Fibroblast of lung (primary cell): Measurements from ENCODE around the gene SYTL3.

Experiments
- EZH2 ChIP-seq: IDR thresholded peaks from 2 replicates; pipeline ENCODE4 v1.5.1; 2012; ENCODE audit warnings: low read length, control low read depth, mild to moderate bottlenecking; ENCODE audit errors: missing control alignments
- TF ChIP-seq, protein P1 (sequence below), 2 donors: IDR thresholded peaks in 1 of 2; conservative IDR thresholded peaks in 1 of 2; 1 replicate in 1 of 2; 2 replicates in 1 of 2; pipeline ENCODE4 v1.5.1; 2011 to 2012; ENCODE audit warnings: low read length in 2 of 2, control low read depth in 1 of 2, inconsistent platforms in 1 of 2, low read depth in 1 of 2, mild to moderate bottlenecking in 1 of 2

DNA sequence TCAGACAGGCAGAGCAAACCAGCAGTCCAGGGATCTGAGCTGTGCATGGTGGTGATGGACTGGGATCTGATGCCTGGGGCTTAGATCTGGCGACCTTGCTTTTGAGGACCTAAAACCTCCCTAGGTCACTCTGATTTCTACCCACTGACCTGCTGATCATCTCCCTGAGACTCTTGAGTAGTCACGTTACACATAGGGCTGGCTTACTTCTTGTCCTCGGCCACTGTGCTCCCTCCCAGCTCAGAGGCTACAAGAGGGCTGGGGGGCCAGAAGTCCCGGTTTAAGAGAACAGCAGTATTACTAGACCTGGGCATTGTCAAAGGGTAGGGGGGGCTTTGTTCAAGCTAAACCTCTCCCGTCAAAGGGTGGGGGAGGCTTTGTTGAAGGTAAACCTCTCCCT, 10.8 kb upstream of the SYTL3 start:
- TF ChIP-seq, protein P1, sequence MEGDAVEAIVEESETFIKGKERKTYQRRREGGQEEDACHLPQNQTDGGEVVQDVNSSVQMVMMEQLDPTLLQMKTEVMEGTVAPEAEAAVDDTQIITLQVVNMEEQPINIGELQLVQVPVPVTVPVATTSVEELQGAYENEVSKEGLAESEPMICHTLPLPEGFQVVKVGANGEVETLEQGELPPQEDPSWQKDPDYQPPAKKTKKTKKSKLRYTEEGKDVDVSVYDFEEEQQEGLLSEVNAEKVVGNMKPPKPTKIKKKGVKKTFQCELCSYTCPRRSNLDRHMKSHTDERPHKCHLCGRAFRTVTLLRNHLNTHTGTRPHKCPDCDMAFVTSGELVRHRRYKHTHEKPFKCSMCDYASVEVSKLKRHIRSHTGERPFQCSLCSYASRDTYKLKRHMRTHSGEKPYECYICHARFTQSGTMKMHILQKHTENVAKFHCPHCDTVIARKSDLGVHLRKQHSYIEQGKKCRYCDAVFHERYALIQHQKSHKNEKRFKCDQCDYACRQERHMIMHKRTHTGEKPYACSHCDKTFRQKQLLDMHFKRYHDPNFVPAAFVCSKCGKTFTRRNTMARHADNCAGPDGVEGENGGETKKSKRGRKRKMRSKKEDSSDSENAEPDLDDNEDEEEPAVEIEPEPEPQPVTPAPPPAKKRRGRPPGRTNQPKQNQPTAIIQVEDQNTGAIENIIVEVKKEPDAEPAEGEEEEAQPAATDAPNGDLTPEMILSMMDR (conservative IDR thresholded peaks at IDR 0.05 in 1 of 2, IDR thresholded peaks at IDR 0.05 in 1 of 2; ENCODE audit: low read depth in 1 of 2, low read length in 2 of 2) = no peak
- TF ChIP-seq EZH2 = no peak
